Neural cell (in vitro differentiated cells): ENCODE measurements around the gene SMPX.

Experiments
- CTCF ChIP-seq: fragments of 450-650 bp; IDR thresholded peaks from 2 replicates; pipeline ENCODE4 v1.5.1; 2014; ENCODE audit warnings: antibody characterized with exemption, mild to moderate bottlenecking, moderate library complexity; ENCODE audit not compliant: poor library complexity, severe bottlenecking
- EP300 ChIP-seq: fragments of 450-650 bp; conservative IDR thresholded peaks from 2 replicates; pipeline ENCODE4 v1.6.1; 2014; ENCODE audit warnings: antibody characterized with exemption, mild to moderate bottlenecking, moderate library complexity; ENCODE audit not compliant: poor library complexity, severe bottlenecking
- EZH2 ChIP-seq: fragments of 200-600, 300-800 bp; shearing (Covaris generic), sonication (generic); IDR thresholded peaks from 2 replicates; pipeline ENCODE4 v1.6.1; 2014; ENCODE audit warnings: antibody characterized with exemption, low read length, borderline replicate concordance, mild to moderate bottlenecking; ENCODE audit not compliant: insufficient read depth, poor library complexity, severe bottlenecking
- POLR2AphosphoS5 ChIP-seq: IDR thresholded peaks from 2 replicates; pipeline ENCODE4 v1.6.1; 2012
- RAD21 ChIP-seq: fragments of 450-650 bp; conservative IDR thresholded peaks from 2 replicates; pipeline ENCODE4 v1.6.1; 2014; ENCODE audit warnings: antibody characterized with exemption, mild to moderate bottlenecking, moderate library complexity
- REST ChIP-seq: IDR thresholded peaks from 2 replicates; pipeline ENCODE4 v1.6.1; 2012; ENCODE audit warnings: borderline replicate concordance
- TAF1 ChIP-seq: IDR thresholded peaks from 2 replicates; pipeline ENCODE4 v1.6.1; 2012; ENCODE audit warnings: low read depth

DNA sequence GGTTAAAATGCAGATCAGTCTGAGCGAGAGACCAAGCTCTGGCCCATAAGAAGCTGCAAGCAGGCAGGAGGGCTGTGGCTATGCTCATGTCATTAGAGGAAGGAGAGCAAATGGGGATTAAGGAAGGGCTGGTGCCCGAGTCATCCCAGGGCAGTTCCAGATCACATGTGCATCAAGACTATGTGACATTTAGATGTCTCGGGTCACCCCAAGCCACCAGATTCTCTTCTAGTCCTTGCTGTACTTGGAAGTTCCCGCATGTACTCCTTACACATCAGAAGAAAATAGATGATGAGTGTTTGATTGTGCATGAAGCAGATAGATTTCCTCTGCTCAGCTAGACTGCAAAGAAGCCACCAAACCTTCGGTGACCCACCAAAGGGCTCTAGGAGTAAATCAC lies 57.6 kb downstream of the SMPX start:
- no peak for TF ChIP-seq CTCF
- TF ChIP-seq REST = no peak
- TF ChIP-seq TAF1 = no peak
- no peak for TF ChIP-seq EZH2
- no peak for TF ChIP-seq POLR2AphosphoS5
- TF ChIP-seq RAD21 = no peak
- no peak for TF ChIP-seq EP300
